D721Med (cell line): ENCODE data around the gene EIF4E1B.

Experiments used
- DNase-seq: peaks from one replicate; pipeline ENCODE4 v3.0.0; 2011; ENCODE audit warnings: low spot score; ENCODE audit not compliant: insufficient read length
- FAIRE-seq: peaks from 2 replicates; lab custom pipeline; 2011; peaks lifted over from hg19 to GRCh38; lab: Jason Lieb, UNC
- TF ChIP-seq, protein P1 (sequence below): IDR thresholded peaks from 2 replicates; pipeline ENCODE4 v1.5.1; 2012; ENCODE audit warnings: mild to moderate bottlenecking, control low read depth; ENCODE audit not compliant: insufficient read depth; ENCODE audit errors: missing control alignments

Gene EIF4E1B

GRCh38 chr5:176695073-176695472 is 64.6 kb downstream of the EIF4E1B start:
- no peak for DNase-seq
- FAIRE-seq = no peak
- TF ChIP-seq, protein P1, sequence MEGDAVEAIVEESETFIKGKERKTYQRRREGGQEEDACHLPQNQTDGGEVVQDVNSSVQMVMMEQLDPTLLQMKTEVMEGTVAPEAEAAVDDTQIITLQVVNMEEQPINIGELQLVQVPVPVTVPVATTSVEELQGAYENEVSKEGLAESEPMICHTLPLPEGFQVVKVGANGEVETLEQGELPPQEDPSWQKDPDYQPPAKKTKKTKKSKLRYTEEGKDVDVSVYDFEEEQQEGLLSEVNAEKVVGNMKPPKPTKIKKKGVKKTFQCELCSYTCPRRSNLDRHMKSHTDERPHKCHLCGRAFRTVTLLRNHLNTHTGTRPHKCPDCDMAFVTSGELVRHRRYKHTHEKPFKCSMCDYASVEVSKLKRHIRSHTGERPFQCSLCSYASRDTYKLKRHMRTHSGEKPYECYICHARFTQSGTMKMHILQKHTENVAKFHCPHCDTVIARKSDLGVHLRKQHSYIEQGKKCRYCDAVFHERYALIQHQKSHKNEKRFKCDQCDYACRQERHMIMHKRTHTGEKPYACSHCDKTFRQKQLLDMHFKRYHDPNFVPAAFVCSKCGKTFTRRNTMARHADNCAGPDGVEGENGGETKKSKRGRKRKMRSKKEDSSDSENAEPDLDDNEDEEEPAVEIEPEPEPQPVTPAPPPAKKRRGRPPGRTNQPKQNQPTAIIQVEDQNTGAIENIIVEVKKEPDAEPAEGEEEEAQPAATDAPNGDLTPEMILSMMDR = no peak
